GM23338 (cell line): ENCODE measurements around the gene MICAL3. TPM values are rescaled to one million over a fixed set of nuclear protein-coding genes. Genes with fewer than 3 reads are reported as not detected.

ENCODE experiments used
- ATAC-seq: fragments of 200-7000 bp; cut with Tn5 transposase; 3 replicates; pipeline ENCODE4 v1.9.1; 2020
- DNase-seq: peaks from one replicate; pipeline ENCODE4 v3.0.0-alpha.2; 2015; ENCODE audit warnings: low spot score
- H2AFZ ChIP-seq: fragments of 200-600 bp; sonication (generic); 2 replicates; pipeline ENCODE4 v1.8.0; 2016; ENCODE audit warnings: antibody characterized with exemption, mild to moderate bottlenecking, moderate library complexity
- H3F3A ChIP-seq: fragments of 200-600 bp; sonication (generic); replicated peaks from 2 replicates; pipeline ENCODE4 v1.8.0; 2017; ENCODE audit warnings: antibody characterized with exemption, mixed run types, low read depth
- H3K27ac ChIP-seq: fragments of 200-600 bp; sonication (generic); 2 replicates; pipeline ENCODE4 v1.6.1; 2016; ENCODE audit warnings: low read depth
- H3K27me3 ChIP-seq: fragments of 200-600 bp; sonication (generic); 2 replicates; pipeline ENCODE4 v1.8.0; 2016; ENCODE audit warnings: mild to moderate bottlenecking, mixed run types, moderate library complexity; ENCODE audit not compliant: insufficient read depth
- H3K36me3 ChIP-seq: fragments of 200-600 bp; sonication (generic); 2 replicates; pipeline ENCODE4 v1.8.0; 2016; ENCODE audit warnings: mild to moderate bottlenecking; ENCODE audit not compliant: insufficient read depth
- H3K4me1 ChIP-seq: fragments of 200-600 bp; sonication (generic); 2 replicates; pipeline ENCODE4 v1.8.0; 2016; ENCODE audit warnings: mild to moderate bottlenecking, moderate library complexity; ENCODE audit not compliant: insufficient read depth
- H3K4me2 ChIP-seq: fragments of 200-600 bp; sonication (generic); 2 replicates; pipeline ENCODE4 v1.7.1; 2017; ENCODE audit warnings: mixed run types
- H3K4me3 ChIP-seq: fragments of 200-600 bp; sonication (generic); 2 replicates; pipeline ENCODE4 v1.6.1; 2016; ENCODE audit warnings: mixed run types
- H3K79me2 ChIP-seq: fragments of 200-600 bp; sonication (generic); replicated peaks from 2 replicates; pipeline ENCODE4 v1.8.0; 2017; ENCODE audit warnings: mild to moderate bottlenecking; ENCODE audit not compliant: insufficient read depth
- H3K9me2 ChIP-seq: fragments of 200-600 bp; sonication (generic); 2 replicates; pipeline ENCODE4 v1.8.0; 2017; ENCODE audit not compliant: insufficient read depth
- H4K20me1 ChIP-seq: fragments of 200-600 bp; sonication (generic); replicated peaks from 2 replicates; pipeline ENCODE4 v1.8.0; 2017; ENCODE audit warnings: mild to moderate bottlenecking; ENCODE audit not compliant: insufficient read depth
- H3K27ac Mint-ChIP-seq: 2 replicates; pipeline ENCODE4 v1.8.0; 2020; ENCODE audit warnings: inconsistent platforms, mild to moderate bottlenecking, moderate library complexity, mixed read lengths
- H3K27me3 Mint-ChIP-seq: 3 replicates; pipeline ENCODE4 v1.8.0; 2022; ENCODE audit warnings: low read depth, mild to moderate bottlenecking, moderate library complexity, mixed read lengths, inconsistent platforms; ENCODE audit not compliant: insufficient read depth, poor library complexity
- H3K36me3 Mint-ChIP-seq: 3 replicates; pipeline ENCODE4 v1.8.0; 2021; ENCODE audit warnings: low read depth, mild to moderate bottlenecking, inconsistent platforms, moderate library complexity, mixed read lengths
- H3K4me1 Mint-ChIP-seq: 3 replicates; pipeline ENCODE4 v1.8.0; 2020; ENCODE audit warnings: mild to moderate bottlenecking, inconsistent platforms, mixed read lengths
- H3K4me3 Mint-ChIP-seq: 3 replicates; pipeline ENCODE4 v1.8.0; 2021; ENCODE audit warnings: moderate library complexity, mild to moderate bottlenecking, inconsistent platforms, mixed read lengths
- H3K9me3 Mint-ChIP-seq: 3 replicates; pipeline ENCODE4 v1.8.0; 2020; ENCODE audit warnings: moderate library complexity, mild to moderate bottlenecking, inconsistent platforms, mixed read lengths
- CREB1 ChIP-seq: fragments of 250-450 bp; sonication (Bioruptor Pico); IDR thresholded peaks from 2 replicates; pipeline ENCODE4 v1.5.0; 2020; ENCODE audit warnings: low read depth, mild to moderate bottlenecking, moderate library complexity
- ETS1 ChIP-seq: IDR thresholded peaks from 2 replicates; pipeline ENCODE4 v1.6.1; 2016; ENCODE audit warnings: antibody characterized with exemption
- JUNB ChIP-seq: IDR thresholded peaks from one replicate; pipeline ENCODE4 v1.6.1; 2016; ENCODE audit warnings: antibody characterized with exemption; ENCODE audit not compliant: unreplicated experiment
- POLR2AphosphoS5 ChIP-seq: IDR thresholded peaks from 2 replicates; pipeline ENCODE4 v1.6.1; 2016; ENCODE audit warnings: antibody characterized with exemption, low read depth
- ZNF114 ChIP-seq: fragments of 250-450 bp; sonication (Bioruptor Pico); IDR thresholded peaks from 2 replicates; pipeline ENCODE4 v1.5.0; 2020; ENCODE audit warnings: mild to moderate bottlenecking, moderate library complexity
- ZNF331 ChIP-seq: fragments of 250-450 bp; sonication (Bioruptor Pico); IDR thresholded peaks from 2 replicates; pipeline ENCODE4 v1.5.0; 2020; ENCODE audit warnings: low read depth, mild to moderate bottlenecking, moderate library complexity
- ZNF462 ChIP-seq: fragments of 250-450 bp; sonication (Bioruptor Pico); IDR thresholded peaks from 2 replicates; pipeline ENCODE4 v1.5.0; 2020; ENCODE audit warnings: mild to moderate bottlenecking, moderate library complexity
- polyA plus RNA-seq: library from polyadenylated mRNA; unstranded; fragments of >200 nt; fragmentation: Nextera tagmentation; extraction: Ambion mirVana; gene quantifications from 2 replicates; pipeline ENCODE4 v1.2.1, GENCODE V29; 2016
- total RNA-seq: library from RNA; depleted of rRNA; stranded (reverse); fragments of >200 nt; shearing (Covaris generic); gene quantifications from 2 replicates; pipeline ENCODE4 v1.2.3, GENCODE V29; 2014

The MICAL3 gene
- total and polyA plus RNA-seq, 2 experiments from 2014 or later = 10.1 to 33.9 TPM

- TF ChIP-seq ZNF462 (CRISPR knock-in tag) (no peak), ZNF114 (CRISPR knock-in tag) (no peak), POLR2AphosphoS5 (no peak)
These were observed 34.2 kb downstream of the MICAL3 start (continued) for GRCh38 chr22:17990147-17990546.

GRCh38 chr22:17988800-17989513 is 35.4 kb downstream of the MICAL3 start:
- H3K4me1 Mint-ChIP-seq = peaks cover 64% of the 10 kb centered on the region
- Histone ChIP-seq H3K4me3 (no peak overlapping the region), H3K4me2 (no peak overlapping the region), H2AFZ (no peak overlapping the region), H3K4me1 (peaks cover 12% of the 10 kb centered on the region), H4K20me1 (peaks cover 48% of the 10 kb centered on the region), H3K79me2 (peaks cover 87% of the 10 kb centered on the region), H3K27ac (no peak overlapping the region), H3K27me3 (no peaks in the 10 kb centered on the region), H3K36me3 (no peaks in the 10 kb centered on the region; the same call in 1 of the 2 replicates), H3K9me2 (no peaks in the 10 kb centered on the region), H3F3A (no peaks in the 10 kb centered on the region)
- H3K36me3 Mint-ChIP-seq = no peaks in the 10 kb centered on the region; the same call in 2 of the 3 replicates
- DNase-seq = no peak
- no peaks in the 10 kb centered on the region for H3K9me3 Mint-ChIP-seq
- no peak overlapping the region; the same call in 2 of the 3 replicates for H3K4me3 Mint-ChIP-seq
- peak overlapping the region; percentile 12; the same call in 1 of the 2 replicates for H3K27ac Mint-ChIP-seq
- ATAC-seq = peak; percentile 16; the same call in 1 of the 3 replicates
- H3K27me3 Mint-ChIP-seq = peaks cover 23% of the 10 kb centered on the region
- TF ChIP-seq ETS1 (no peak), CREB1 (CRISPR knock-in tag) (no peak), ZNF114 (CRISPR knock-in tag) (no peak), ZNF331 (no peak), ZNF462 (CRISPR knock-in tag) (no peak), JUNB (no peak)
